Endometrial microvascular endothelial cells (primary cell): ENCODE measurements around the gene CPEB2. TPM values are rescaled to one million over a fixed set of nuclear protein-coding genes. Genes with fewer than 3 reads are reported as not detected.

ENCODE experiments used
- in situ Hi-C: cut with HindIII; loops from 2 replicates; pipeline ENCODE4 v1.10.0; 2017; ENCODE audit warnings: low sequenced_read_pairs, low pct_unique_long_range_greater_than_20kb; ENCODE audit errors: inconsistent ontology term
- total RNA-seq: library from RNA; depleted of rRNA; stranded (reverse); fragments of >200 nt; gene quantifications from one replicate; pipeline ENCODE4 v1.2.3, GENCODE V29; 2015; ENCODE audit errors: inconsistent ontology term

CPEB2 gene
- total RNA-seq, 1 donor from 2014 or later = 12.6 TPM

GRCh38 chr4:15100380-15100779 is 98.1 kb downstream of the CPEB2 start:
- in situ Hi-C loops = no loop called here

- in situ Hi-C loops = no loop called here
Measured at GRCh38 chr4:15100994-15101695, 98.9 kb downstream of the CPEB2 start.

- in situ Hi-C loops = no loop called here
Measured at GRCh38 chr4:15104825-15105224, 102.5 kb downstream of the CPEB2 start.

GRCh38 chr4:15106399-15106798 is 104.1 kb downstream of the CPEB2 start:
- in situ Hi-C loops = no loop called here

- in situ Hi-C loops = no loop called here
Measured at GRCh38 chr4:15109600-15109999, 107.3 kb downstream of the CPEB2 start.

GRCh38 chr4:15110120-15110571 is 107.9 kb downstream of the CPEB2 start:
- in situ Hi-C loops = no loop called here

- in situ Hi-C loops = no loop called here
Measured at GRCh38 chr4:15116509-15117079, 114.3 kb downstream of the CPEB2 start.

- in situ Hi-C loops = no loop called here
Measured at GRCh38 chr4:15117270-15117946, 115.1 kb downstream of the CPEB2 start.

GRCh38 chr4:15118292-15118691 is 116.0 kb downstream of the CPEB2 start:
- in situ Hi-C loops = no loop called here
